NB4 (cell line): Measurements from ENCODE around the gene TIMM22.

Experiments used
- POLR2A ChIP-seq: IDR thresholded peaks from 2 replicates; pipeline ENCODE4 v1.6.1; 2011; ENCODE audit warnings: mild to moderate bottlenecking; ENCODE audit not compliant: insufficient read length; ENCODE audit errors: extremely low read depth
- TF ChIP-seq, protein P1 (sequence below): IDR thresholded peaks from one replicate; pipeline ENCODE4 v1.5.1; 2012; ENCODE audit warnings: low read depth, low read length
- TF ChIP-seq, protein P2 (sequence below): IDR thresholded peaks from 2 replicates; pipeline ENCODE4 v1.6.1; 2011; ENCODE audit warnings: low read depth, low read length

DNA sequence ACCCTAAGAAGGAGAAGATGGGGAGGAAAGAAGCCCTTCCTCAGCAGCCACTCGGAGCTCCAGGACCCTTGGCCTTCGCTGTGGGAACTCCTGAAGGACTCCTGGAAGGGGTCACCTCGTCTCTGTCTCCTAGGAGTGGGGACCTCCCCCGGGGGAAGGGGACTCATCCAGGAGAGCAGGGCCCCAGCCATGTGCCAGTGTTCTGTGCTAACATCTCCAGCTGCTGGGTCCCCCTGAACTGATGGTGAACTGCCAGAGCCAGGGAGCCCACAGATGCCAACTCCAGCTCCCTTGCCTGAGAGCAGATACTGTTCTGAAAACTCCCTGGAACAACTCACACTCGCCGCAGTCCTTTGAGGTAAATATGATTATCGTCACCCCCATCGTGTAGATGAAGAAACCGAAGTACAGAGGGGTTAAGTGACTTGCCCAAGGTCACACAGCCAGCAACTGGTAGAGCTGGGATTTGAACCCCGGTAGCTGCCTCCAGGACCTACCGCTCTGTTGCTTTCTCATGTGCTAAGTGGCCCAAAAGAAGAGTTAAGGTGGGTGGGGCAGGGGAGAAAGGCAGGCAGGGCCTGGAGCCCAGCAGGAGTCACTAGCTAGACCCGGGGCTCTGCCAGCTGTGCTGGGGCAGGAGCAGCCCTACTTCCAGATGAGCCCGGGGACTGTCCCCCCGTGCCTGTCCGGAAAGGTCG is 10.5 kb downstream of the TIMM22 start:
- TF ChIP-seq, protein P1, sequence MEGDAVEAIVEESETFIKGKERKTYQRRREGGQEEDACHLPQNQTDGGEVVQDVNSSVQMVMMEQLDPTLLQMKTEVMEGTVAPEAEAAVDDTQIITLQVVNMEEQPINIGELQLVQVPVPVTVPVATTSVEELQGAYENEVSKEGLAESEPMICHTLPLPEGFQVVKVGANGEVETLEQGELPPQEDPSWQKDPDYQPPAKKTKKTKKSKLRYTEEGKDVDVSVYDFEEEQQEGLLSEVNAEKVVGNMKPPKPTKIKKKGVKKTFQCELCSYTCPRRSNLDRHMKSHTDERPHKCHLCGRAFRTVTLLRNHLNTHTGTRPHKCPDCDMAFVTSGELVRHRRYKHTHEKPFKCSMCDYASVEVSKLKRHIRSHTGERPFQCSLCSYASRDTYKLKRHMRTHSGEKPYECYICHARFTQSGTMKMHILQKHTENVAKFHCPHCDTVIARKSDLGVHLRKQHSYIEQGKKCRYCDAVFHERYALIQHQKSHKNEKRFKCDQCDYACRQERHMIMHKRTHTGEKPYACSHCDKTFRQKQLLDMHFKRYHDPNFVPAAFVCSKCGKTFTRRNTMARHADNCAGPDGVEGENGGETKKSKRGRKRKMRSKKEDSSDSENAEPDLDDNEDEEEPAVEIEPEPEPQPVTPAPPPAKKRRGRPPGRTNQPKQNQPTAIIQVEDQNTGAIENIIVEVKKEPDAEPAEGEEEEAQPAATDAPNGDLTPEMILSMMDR = no peak
- TF ChIP-seq POLR2A = no peak
- TF ChIP-seq, protein P2, sequence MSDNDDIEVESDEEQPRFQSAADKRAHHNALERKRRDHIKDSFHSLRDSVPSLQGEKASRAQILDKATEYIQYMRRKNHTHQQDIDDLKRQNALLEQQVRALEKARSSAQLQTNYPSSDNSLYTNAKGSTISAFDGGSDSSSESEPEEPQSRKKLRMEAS = no peak
